Nephron (organoid): Measurements from ENCODE around the gene SMG5.

ENCODE experiments used
- H3K27ac Mint-ChIP-seq, 3 experiments: 2 replicates each; pipeline ENCODE4 v1.8.0; 2020; ENCODE audit warnings: mixed read lengths in 3 of 3, mild to moderate bottlenecking in 2 of 3, moderate library complexity in 1 of 3
- H3K27me3 Mint-ChIP-seq: 2 replicates; pipeline ENCODE4 v1.8.0; 2021; ENCODE audit warnings: low read depth, mild to moderate bottlenecking, moderate library complexity, mixed read lengths
- H3K36me3 Mint-ChIP-seq: 2 replicates; pipeline ENCODE4 v1.8.0; 2020; ENCODE audit warnings: low read depth, mixed read lengths
- H3K4me1 Mint-ChIP-seq: 2 replicates; pipeline ENCODE4 v1.8.0; 2020; ENCODE audit warnings: mixed read lengths
- H3K4me3 Mint-ChIP-seq, 3 experiments: 2 replicates each; pipeline ENCODE4 v1.8.0; 2020; ENCODE audit warnings: mild to moderate bottlenecking in 3 of 3, mixed read lengths in 3 of 3, moderate library complexity in 2 of 3
- H3K9me3 Mint-ChIP-seq: 2 replicates; pipeline ENCODE4 v1.8.0; 2020; ENCODE audit warnings: mixed read lengths
- TF ChIP-seq, protein P1 (sequence below), 3 experiments: fragments of 200-600 bp; sonication (generic); IDR thresholded peaks; one replicate each; pipeline ENCODE4 v1.5.0; 2021; ENCODE audit warnings: antibody characterized with exemption in 3 of 3; ENCODE audit not compliant: unreplicated experiment in 3 of 3

The SMG5 gene

DNA sequence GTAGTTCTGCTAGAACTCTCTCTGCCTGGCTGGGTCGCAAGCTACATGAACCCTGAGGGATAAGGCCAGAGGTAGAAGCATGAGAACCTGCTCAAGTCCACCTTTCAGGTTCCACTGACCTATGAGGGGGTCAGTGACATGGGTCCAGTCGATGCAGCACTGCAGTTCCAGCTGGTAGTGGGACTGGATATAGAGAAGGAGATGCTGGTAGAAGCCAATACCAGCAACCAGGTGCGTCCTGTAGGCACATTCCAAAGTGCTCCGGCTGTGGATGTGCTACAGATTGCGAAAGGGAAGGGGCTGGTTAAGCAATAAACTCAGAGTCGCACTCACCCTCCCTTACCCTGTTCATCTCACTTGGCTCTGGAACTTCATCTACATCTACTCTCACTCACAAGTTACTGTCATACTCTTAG lies 5.7 kb downstream of the SMG5 start:
- H3K36me3 Mint-ChIP-seq, result peaks cover 64% of the 10 kb centered on the region
- no peaks in the 10 kb centered on the region for H3K27me3 Mint-ChIP-seq
- H3K4me1 Mint-ChIP-seq, result peaks cover 19% of the 10 kb centered on the region
- no peak overlapping the region for H3K4me3 Mint-ChIP-seq
- TF ChIP-seq, protein P1, sequence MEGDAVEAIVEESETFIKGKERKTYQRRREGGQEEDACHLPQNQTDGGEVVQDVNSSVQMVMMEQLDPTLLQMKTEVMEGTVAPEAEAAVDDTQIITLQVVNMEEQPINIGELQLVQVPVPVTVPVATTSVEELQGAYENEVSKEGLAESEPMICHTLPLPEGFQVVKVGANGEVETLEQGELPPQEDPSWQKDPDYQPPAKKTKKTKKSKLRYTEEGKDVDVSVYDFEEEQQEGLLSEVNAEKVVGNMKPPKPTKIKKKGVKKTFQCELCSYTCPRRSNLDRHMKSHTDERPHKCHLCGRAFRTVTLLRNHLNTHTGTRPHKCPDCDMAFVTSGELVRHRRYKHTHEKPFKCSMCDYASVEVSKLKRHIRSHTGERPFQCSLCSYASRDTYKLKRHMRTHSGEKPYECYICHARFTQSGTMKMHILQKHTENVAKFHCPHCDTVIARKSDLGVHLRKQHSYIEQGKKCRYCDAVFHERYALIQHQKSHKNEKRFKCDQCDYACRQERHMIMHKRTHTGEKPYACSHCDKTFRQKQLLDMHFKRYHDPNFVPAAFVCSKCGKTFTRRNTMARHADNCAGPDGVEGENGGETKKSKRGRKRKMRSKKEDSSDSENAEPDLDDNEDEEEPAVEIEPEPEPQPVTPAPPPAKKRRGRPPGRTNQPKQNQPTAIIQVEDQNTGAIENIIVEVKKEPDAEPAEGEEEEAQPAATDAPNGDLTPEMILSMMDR (IDR thresholded peaks at IDR 0.05; ENCODE audit: unreplicated experiment in 3 of 3), result no peak
- H3K9me3 Mint-ChIP-seq, result no peaks in the 10 kb centered on the region
- H3K27ac Mint-ChIP-seq, result no peak overlapping the region

- Mint-ChIP-seq H3K9me3 (no peaks in the 10 kb centered on the region), H3K4me3 (no peak overlapping the region), H3K27me3 (no peaks in the 10 kb centered on the region), H3K36me3 (peaks cover 68% of the 10 kb centered on the region), H3K27ac (no peak overlapping the region), H3K4me1 (peaks cover 17% of the 10 kb centered on the region)
- TF ChIP-seq, protein P1 (IDR thresholded peaks at IDR 0.05; ENCODE audit: unreplicated experiment in 3 of 3), result no peak
Measured at GRCh38 chr1:156276532-156276931, 6.1 kb downstream of the SMG5 start.

DNA sequence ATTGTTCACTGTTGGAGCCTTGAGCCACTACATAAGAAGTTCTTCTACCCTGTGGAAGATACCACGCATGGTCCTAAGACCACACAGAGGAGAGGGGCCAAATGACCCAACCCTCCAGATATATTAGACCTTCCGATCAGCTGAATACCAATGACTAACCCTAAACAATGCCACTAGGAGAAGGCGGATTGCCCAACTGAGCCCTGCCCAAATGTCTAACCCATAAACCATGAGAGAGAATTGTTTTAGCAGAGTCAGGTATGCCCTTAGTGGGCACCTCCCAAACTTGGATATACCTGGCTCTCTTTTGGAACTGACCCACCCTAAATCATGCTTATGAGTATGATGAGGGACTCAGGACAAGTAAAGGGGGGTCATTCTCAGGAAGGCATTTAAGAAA lies 12.3 kb downstream of the SMG5 start:
- Mint-ChIP-seq H3K4me1 (no peaks in the 10 kb centered on the region), H3K27ac (no peak overlapping the region), H3K9me3 (no peaks in the 10 kb centered on the region), H3K27me3 (no peaks in the 10 kb centered on the region), H3K4me3 (no peak overlapping the region), H3K36me3 (peaks cover 75% of the 10 kb centered on the region)
- TF ChIP-seq, protein P1 (IDR thresholded peaks at IDR 0.05; ENCODE audit: unreplicated experiment in 3 of 3), result no peak

GRCh38 chr1:156268336-156268735 lies 14.3 kb downstream of the SMG5 start:
- TF ChIP-seq, protein P1 (IDR thresholded peaks at IDR 0.05; ENCODE audit: unreplicated experiment in 3 of 3), result no peak
- no peaks in the 10 kb centered on the region for H3K9me3 Mint-ChIP-seq
- H3K4me1 Mint-ChIP-seq, result no peaks in the 10 kb centered on the region

DNA sequence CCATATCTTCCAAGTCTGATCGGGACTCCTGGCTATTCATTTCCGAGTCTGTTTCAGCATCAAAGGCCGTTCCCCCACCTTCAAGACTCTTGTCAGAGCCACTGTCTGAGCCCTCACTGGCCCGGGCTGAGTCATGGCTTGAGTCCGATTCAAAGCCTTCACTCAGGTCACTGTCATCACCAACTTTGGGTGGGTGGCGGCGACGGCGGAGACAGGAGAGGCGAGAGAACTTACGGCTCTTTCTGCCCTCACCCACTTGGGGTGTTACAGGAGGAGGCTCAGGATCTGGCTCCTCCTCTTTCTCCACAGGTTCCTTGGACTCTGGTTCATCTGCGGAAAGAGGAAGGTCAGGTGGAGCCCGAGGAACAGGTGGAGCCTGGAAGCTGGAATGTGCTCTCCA lies 16.6 kb downstream of the SMG5 start:
- no peaks in the 10 kb centered on the region for H3K27me3 Mint-ChIP-seq
- TF ChIP-seq, protein P1 (IDR thresholded peaks at IDR 0.05; ENCODE audit: unreplicated experiment in 3 of 3), result no peak
- no peaks in the 10 kb centered on the region for H3K4me1 Mint-ChIP-seq
- H3K4me3 Mint-ChIP-seq, result no peak overlapping the region
- no peak overlapping the region for H3K27ac Mint-ChIP-seq
- H3K36me3 Mint-ChIP-seq, result peaks cover 71% of the 10 kb centered on the region
- no peaks in the 10 kb centered on the region for H3K9me3 Mint-ChIP-seq

More at GRCh38 chr1:156268336-156268735, 14.3 kb downstream of the SMG5 start:
- H3K27me3 Mint-ChIP-seq, result no peaks in the 10 kb centered on the region
- H3K27ac Mint-ChIP-seq, result no peak overlapping the region
- H3K4me3 Mint-ChIP-seq, result no peak overlapping the region
- H3K36me3 Mint-ChIP-seq, result peaks cover 72% of the 10 kb centered on the region

GRCh38 chr1:156263288-156263655 lies 19.4 kb downstream of the SMG5 start:
- Mint-ChIP-seq H3K4me3 (no peak overlapping the region), H3K4me1 (no peaks in the 10 kb centered on the region), H3K27ac (no peak overlapping the region), H3K9me3 (no peaks in the 10 kb centered on the region), H3K36me3 (peaks cover 79% of the 10 kb centered on the region), H3K27me3 (no peaks in the 10 kb centered on the region)
- TF ChIP-seq, protein P1 (IDR thresholded peaks at IDR 0.05; ENCODE audit: unreplicated experiment in 3 of 3), result no peak
